Nephron progenitor cell (in vitro differentiated cells): ENCODE measurements around the gene TTYH3.

Source experiments
- DNase-seq: peaks from one replicate; pipeline ENCODE4 v3.0.0; 2021
- H3K27ac Mint-ChIP-seq: 2 replicates; pipeline ENCODE4 v1.8.0; 2021; ENCODE audit warnings: mild to moderate bottlenecking, moderate library complexity, mixed read lengths
- H3K27me3 Mint-ChIP-seq: 2 replicates; pipeline ENCODE4 v1.8.0; 2021; ENCODE audit warnings: mild to moderate bottlenecking, low read depth, mixed read lengths; ENCODE audit not compliant: poor library complexity
- H3K36me3 Mint-ChIP-seq: 2 replicates; pipeline ENCODE4 v1.8.0; 2021; ENCODE audit warnings: low read depth, mixed read lengths
- H3K4me1 Mint-ChIP-seq: 2 replicates; pipeline ENCODE4 v1.8.0; 2021; ENCODE audit warnings: mixed read lengths
- H3K4me3 Mint-ChIP-seq: 2 replicates; pipeline ENCODE4 v1.8.0; 2021; ENCODE audit warnings: mild to moderate bottlenecking, moderate library complexity, mixed read lengths
- H3K9me3 Mint-ChIP-seq: 2 replicates; pipeline ENCODE4 v1.8.0; 2021; ENCODE audit warnings: mild to moderate bottlenecking, moderate library complexity, mixed read lengths
- CTCF ChIP-seq: fragments of 200-600 bp; sonication (generic); IDR thresholded peaks from 2 replicates; pipeline ENCODE4 v1.5.0; 2021; ENCODE audit warnings: antibody characterized with exemption

Gene TTYH3

GRCh38 chr7:2610466-2610865, 21.3 kb upstream of the TTYH3 start:
- H3K4me1 Mint-ChIP-seq = peaks cover 80% of the 10 kb centered on the region
- no peak for DNase-seq
- H3K4me3 Mint-ChIP-seq = no peak overlapping the region
- H3K9me3 Mint-ChIP-seq = no peaks in the 10 kb centered on the region
- TF ChIP-seq CTCF = no peak
- no peaks in the 10 kb centered on the region for H3K36me3 Mint-ChIP-seq
- no peak overlapping the region for H3K27ac Mint-ChIP-seq
- peaks cover 8% of the 10 kb centered on the region for H3K27me3 Mint-ChIP-seq

GRCh38 chr7:2610898-2611297, 20.9 kb upstream of the TTYH3 start:
- peaks cover 8% of the 10 kb centered on the region for H3K27me3 Mint-ChIP-seq
- DNase-seq = no peak
- peaks cover 79% of the 10 kb centered on the region for H3K4me1 Mint-ChIP-seq
- no peak overlapping the region for H3K27ac Mint-ChIP-seq
- H3K9me3 Mint-ChIP-seq = no peaks in the 10 kb centered on the region
- H3K36me3 Mint-ChIP-seq = no peaks in the 10 kb centered on the region
- TF ChIP-seq CTCF = no peak
- no peak overlapping the region for H3K4me3 Mint-ChIP-seq

DNA sequence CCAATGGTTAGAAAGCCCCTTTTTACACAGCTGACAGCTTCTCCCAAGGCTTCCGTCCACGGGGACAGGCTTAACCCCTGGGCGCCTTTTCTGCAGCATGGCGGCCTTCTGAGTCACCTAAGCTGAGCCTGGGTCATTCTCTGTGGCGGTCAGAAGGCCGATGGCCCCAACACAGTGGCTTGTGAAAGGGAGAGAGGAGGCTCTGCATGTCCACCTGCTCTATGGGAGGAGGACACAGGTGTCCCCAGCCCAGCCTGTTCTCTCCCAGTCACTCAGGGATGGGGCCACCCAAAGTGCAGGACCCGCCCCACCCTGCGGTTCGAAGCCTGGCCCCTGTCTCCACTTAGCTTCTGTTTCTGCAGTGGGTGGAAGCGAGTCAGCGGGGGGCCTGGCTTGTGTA, 20.4 kb upstream of the TTYH3 start:
- Mint-ChIP-seq H3K9me3 (no peaks in the 10 kb centered on the region), H3K4me3 (no peak overlapping the region), H3K27ac (no peak overlapping the region), H3K4me1 (peaks cover 76% of the 10 kb centered on the region), H3K27me3 (peaks cover 8% of the 10 kb centered on the region), H3K36me3 (no peaks in the 10 kb centered on the region)
- no peak for DNase-seq
- no peak for TF ChIP-seq CTCF

- no peaks in the 10 kb centered on the region for H3K36me3 Mint-ChIP-seq
- DNase-seq = no peak
- no peak for TF ChIP-seq CTCF
- no peak overlapping the region for H3K27ac Mint-ChIP-seq
- H3K9me3 Mint-ChIP-seq = no peaks in the 10 kb centered on the region
- no peak overlapping the region for H3K4me3 Mint-ChIP-seq
- peaks cover 8% of the 10 kb centered on the region for H3K27me3 Mint-ChIP-seq
- peaks cover 77% of the 10 kb centered on the region for H3K4me1 Mint-ChIP-seq
These were observed 19.9 kb upstream of the TTYH3 start for GRCh38 chr7:2611922-2612321.

- no peaks in the 10 kb centered on the region for H3K36me3 Mint-ChIP-seq
- H3K4me3 Mint-ChIP-seq = no peak overlapping the region
- H3K27me3 Mint-ChIP-seq = peaks cover 8% of the 10 kb centered on the region
- no peak for DNase-seq
- H3K27ac Mint-ChIP-seq = no peak overlapping the region
- H3K9me3 Mint-ChIP-seq = no peaks in the 10 kb centered on the region
- no peak for TF ChIP-seq CTCF
- peaks cover 75% of the 10 kb centered on the region for H3K4me1 Mint-ChIP-seq
These were observed 19.2 kb upstream of the TTYH3 start for GRCh38 chr7:2612445-2613097.
